IMR-90 (cell line): ENCODE measurements around the gene NEDD4L. TPM values are rescaled to one million over a fixed set of nuclear protein-coding genes. Genes with fewer than 3 reads are reported as not detected.

Source experiments
- ATAC-seq: fragments of 200-7000 bp; cut with Tn5 transposase; 2 replicates; pipeline ENCODE4 v1.9.1; 2020; ENCODE audit warnings: low read depth, mild to moderate bottlenecking, moderate library complexity
- BruUV-seq: library from RNA; stranded (reverse); fragments of 400-500 nt; replicated peaks from 2 replicates; lab custom pipeline; 2021; lab: Mats Ljungman, UMichigan
- CTCF ChIA-PET: fragments of 300-600 bp; formaldehyde crosslinking; extraction: SDS; loops from one replicate; lab custom pipeline; 2021; ENCODE audit warnings: antibody characterized with exemption; lab: Yijun Ruan, JAX
- POLR2A ChIA-PET: fragments of 300-600 bp; sonication (Branson Sonifier 250); formaldehyde crosslinking; loops from one replicate; lab custom pipeline; 2022; ENCODE audit warnings: antibody characterized with exemption; ENCODE audit not compliant: unreplicated experiment; lab: Charles Lee
- DNase-seq: peaks from one replicate; pipeline ENCODE4 v3.0.0; 2013
- H2AFZ ChIP-seq: replicated peaks from 2 replicates; pipeline ENCODE3; 2013; ENCODE audit warnings: low read length, mild to moderate bottlenecking; ENCODE audit not compliant: poor library complexity
- H2AK5ac ChIP-seq: 2 replicates; pipeline ENCODE4 v1.6.1; 2013; ENCODE audit warnings: low read depth, low read length, inconsistent platforms
- H2AK9ac ChIP-seq: replicated peaks from 2 replicates; pipeline ENCODE3; 2013; ENCODE audit warnings: mild to moderate bottlenecking, low read depth, low read length, moderate library complexity; ENCODE audit not compliant: poor library complexity
- H2BK120ac ChIP-seq: 2 replicates; pipeline ENCODE4 v1.6.1; 2013; ENCODE audit warnings: low read depth, low read length, inconsistent platforms
- H2BK15ac ChIP-seq: 3 replicates; pipeline ENCODE4 v1.6.1; 2013; ENCODE audit warnings: low read depth, low read length, inconsistent platforms
- H2BK20ac ChIP-seq: 2 replicates; pipeline ENCODE4 v1.6.1; 2013; ENCODE audit warnings: low read depth, mild to moderate bottlenecking, inconsistent platforms, low read length, moderate library complexity
- H2BK5ac ChIP-seq: 2 replicates; pipeline ENCODE4 v1.6.1; 2013; ENCODE audit warnings: mild to moderate bottlenecking, low read depth, low read length, inconsistent platforms; ENCODE audit not compliant: poor library complexity, severe bottlenecking
- H3K14ac ChIP-seq: replicated peaks from 2 replicates; pipeline ENCODE4 v1.6.1; 2013; ENCODE audit warnings: low read depth, low read length, inconsistent platforms
- H3K18ac ChIP-seq: 2 replicates; pipeline ENCODE4 v1.6.1; 2013; ENCODE audit warnings: low read depth, low read length, control low read depth
- H3K23ac ChIP-seq: 2 replicates; pipeline ENCODE4 v1.6.1; 2013; ENCODE audit warnings: low read depth, low read length, inconsistent platforms
- H3K27ac ChIP-seq: 2 replicates; pipeline ENCODE4 v1.5.1; 2013; ENCODE audit warnings: mild to moderate bottlenecking, control low read depth, low read length; ENCODE audit not compliant: insufficient read depth
- H3K27me3 ChIP-seq: 2 replicates; pipeline ENCODE4 v1.6.1; 2013; ENCODE audit warnings: low read length; ENCODE audit not compliant: control insufficient read depth, insufficient read depth
- H3K36me3 ChIP-seq: 2 replicates; pipeline ENCODE4 v1.6.1; 2013; ENCODE audit warnings: low read length, mixed read lengths; ENCODE audit not compliant: control insufficient read depth, insufficient read depth
- H3K4ac ChIP-seq: 2 replicates; pipeline ENCODE4 v1.6.1; 2013; ENCODE audit warnings: low read depth, low read length, inconsistent platforms
- H3K4me1 ChIP-seq: 2 replicates; pipeline ENCODE4 v1.6.1; 2013; ENCODE audit warnings: low read length, mixed read lengths; ENCODE audit not compliant: control insufficient read depth, insufficient read depth
- H3K4me2 ChIP-seq: 2 replicates; pipeline ENCODE4 v1.6.1; 2013; ENCODE audit warnings: low read depth, mild to moderate bottlenecking, control low read depth, low read length, moderate library complexity
- H3K4me3 ChIP-seq: 2 replicates; pipeline ENCODE4 v1.5.1; 2013; ENCODE audit warnings: low read depth, mild to moderate bottlenecking, control low read depth, low read length, moderate library complexity; ENCODE audit not compliant: insufficient read depth
- H3K56ac ChIP-seq: 2 replicates; pipeline ENCODE4 v1.6.1; 2013; ENCODE audit warnings: low read length, inconsistent platforms; ENCODE audit not compliant: insufficient read depth; ENCODE audit errors: extremely low read depth
- H3K79me1 ChIP-seq, 2 experiments: 2 replicates each; pipeline ENCODE4 v1.6.1; 2013; ENCODE audit warnings: low read length in 2 of 2, inconsistent platforms in 1 of 2, low read depth in 1 of 2
- H3K9ac ChIP-seq: 2 replicates; pipeline ENCODE4 v1.6.1; 2013; ENCODE audit warnings: low read depth, low read length, control low read depth
- H3K9me1 ChIP-seq: 2 replicates; pipeline ENCODE4 v1.6.1; 2013; ENCODE audit warnings: low read length, inconsistent platforms; ENCODE audit not compliant: insufficient read depth
- H3K9me3 ChIP-seq: 2 replicates; pipeline ENCODE4 v1.6.1; 2013; ENCODE audit warnings: low read length; ENCODE audit not compliant: control insufficient read depth, insufficient read depth
- H4K20me1 ChIP-seq: 2 replicates; pipeline ENCODE4 v1.6.1; 2013; ENCODE audit warnings: low read length, inconsistent platforms; ENCODE audit not compliant: insufficient read depth
- H4K5ac ChIP-seq: 2 replicates; pipeline ENCODE4 v1.6.1; 2013; ENCODE audit warnings: mild to moderate bottlenecking, low read depth, low read length, control low read depth
- H4K8ac ChIP-seq, 2 experiments: 2 replicates each; pipeline ENCODE4 v1.6.1; 2013; ENCODE audit warnings: low read depth in 2 of 2, low read length in 2 of 2, control low read depth in 1 of 2, inconsistent platforms in 1 of 2
- H4K91ac ChIP-seq: 2 replicates; pipeline ENCODE4 v1.6.1; 2013; ENCODE audit warnings: low read depth, low read length, inconsistent platforms; ENCODE audit not compliant: insufficient read depth
- BHLHE40 ChIP-seq: fragments of 150-350 bp; IDR thresholded peaks from 2 replicates; pipeline ENCODE4 v1.6.1; 2016; ENCODE audit warnings: mild to moderate bottlenecking, low read depth, low read length
- CEBPB ChIP-seq: IDR thresholded peaks from 2 replicates; pipeline ENCODE4 v1.6.1; 2012; ENCODE audit warnings: low read depth, low read length, improper control_type of control experiment
- CHD1 ChIP-seq: IDR thresholded peaks from 2 replicates; pipeline ENCODE4 v1.6.1; 2012; ENCODE audit warnings: low read depth, low read length, improper control_type of control experiment
- CTCF ChIP-seq: conservative IDR thresholded peaks from 2 replicates; pipeline ENCODE4 v1.5.1; 2012; ENCODE audit warnings: mild to moderate bottlenecking, low read depth, low read length, improper control_type of control experiment
- ELK1 ChIP-seq: fragments of 150-350 bp; IDR thresholded peaks from 2 replicates; pipeline ENCODE4 v1.6.1; 2016; ENCODE audit warnings: low read depth, mild to moderate bottlenecking, low read length, moderate library complexity, borderline replicate concordance
- FOS ChIP-seq: fragments of 150-350 bp; IDR thresholded peaks from 2 replicates; pipeline ENCODE4 v1.6.1; 2016; ENCODE audit warnings: low read depth, low read length
- MAFK ChIP-seq: IDR thresholded peaks from 2 replicates; pipeline ENCODE4 v1.6.1; 2012; ENCODE audit warnings: low read depth, low read length, improper control_type of control experiment
- MAZ ChIP-seq: IDR thresholded peaks from 2 replicates; pipeline ENCODE4 v1.6.1; 2012; ENCODE audit warnings: low read depth, mild to moderate bottlenecking, low read length, improper control_type of control experiment, moderate library complexity, borderline replicate concordance
- MXI1 ChIP-seq: IDR thresholded peaks from 2 replicates; pipeline ENCODE4 v1.6.1; 2012; ENCODE audit warnings: low read depth, mild to moderate bottlenecking, low read length, moderate library complexity, borderline replicate concordance
- NFE2L2 ChIP-seq: fragments of 150-350 bp; IDR thresholded peaks from 2 replicates; pipeline ENCODE4 v1.6.1; 2016; ENCODE audit warnings: low read depth, mild to moderate bottlenecking, low read length
- POLR2A ChIP-seq: IDR thresholded peaks from 2 replicates; pipeline ENCODE4 v1.6.1; 2012; ENCODE audit warnings: mild to moderate bottlenecking, low read depth, low read length
- RAD21 ChIP-seq: IDR thresholded peaks from 2 replicates; pipeline ENCODE4 v1.6.1; 2012; ENCODE audit warnings: low read length, improper control_type of control experiment
- RCOR1 ChIP-seq: IDR thresholded peaks from 2 replicates; pipeline ENCODE4 v1.6.1; 2012; ENCODE audit warnings: mild to moderate bottlenecking, low read length, improper control_type of control experiment; ENCODE audit not compliant: insufficient replicate concordance
- RFX5 ChIP-seq: IDR thresholded peaks from 2 replicates; pipeline ENCODE4 v1.8.0; 2012; ENCODE audit warnings: low read depth, mild to moderate bottlenecking, low read length, moderate library complexity
- SMC3 ChIP-seq: fragments of 150-350 bp; IDR thresholded peaks from 2 replicates; pipeline ENCODE4 v1.6.1; 2016; ENCODE audit warnings: low read depth, mild to moderate bottlenecking, antibody characterized with exemption, low read length, moderate library complexity
- USF2 ChIP-seq: fragments of 150-350 bp; IDR thresholded peaks from 2 replicates; pipeline ENCODE4 v1.6.1; 2017; ENCODE audit warnings: mild to moderate bottlenecking, antibody characterized with exemption, low read length, low read depth
- WGBS, 2 experiments: methylation state at CpG; one replicate each; pipeline versions ENCODE4 v1.1.5 to v1.1.7; 2013; ENCODE audit warnings: missing lambda C conversion rate in 2 of 2; ENCODE audit not compliant: insufficient read length in 1 of 2; ENCODE audit errors: extremely low coverage in 2 of 2; 5-methylcytosine and 5-hydroxymethylcytosine counted together
- dilution Hi-C: fragments of 300-500 bp; cut with HindIII; formaldehyde crosslinking; loops from one replicate; pipeline ENCODE4 v1.14.3; 2018; ENCODE audit warnings: low sequenced_read_pairs; ENCODE audit not compliant: unreplicated experiment
- in situ Hi-C: fragments of 300-500 bp; cut with MboI; formaldehyde crosslinking; loops from 3 replicates; pipeline ENCODE4 v1.14.3; 2019; ENCODE audit warnings: low sequenced_read_pairs, inconsistent platforms, mixed read lengths
- intact Hi-C: fragments of 100-400 bp; cut with micrococcal nuclease; formaldehyde crosslinking; loops from 2 replicates; pipeline ENCODE4 v1.10.0; 2022
- polyA plus RNA-seq, 3 experiments: library from polyadenylated mRNA; depleted of rRNA; stranded (reverse); fragments of >200 nt; gene quantifications; 2 replicates each; pipeline ENCODE4 v1.2.3, GENCODE V29; 2012; ENCODE audit warnings: low replicate concordance in 1 of 3
- total RNA-seq: library from RNA; depleted of rRNA; stranded (reverse); fragments of >200 nt; gene quantifications from 2 replicates; pipeline ENCODE4 v1.2.3, GENCODE V29; 2012

The NEDD4L gene
- total and polyA plus RNA-seq, 2 of the 4 experiments (the other 2 are of a cell fraction) = 10.0 to 10.9 TPM

- H3K56ac ChIP-seq = no peak overlapping the region
- H3K27ac ChIP-seq = no peak overlapping the region
- H4K20me1 ChIP-seq = no peaks in the 10 kb centered on the region
- no peaks in the 10 kb centered on the region for H3K27me3 ChIP-seq
- H2BK20ac ChIP-seq = no peak overlapping the region
- H3K4me1 ChIP-seq = peaks cover 3% of the 10 kb centered on the region; the same call in 1 of the 2 replicates
- H3K18ac ChIP-seq = no peak overlapping the region
- H3K9me1 ChIP-seq = 0 out of 2 replicates have a peak, but pooled peaks cover 4% of the 10 kb centered on the region
- H3K79me1 ChIP-seq = peaks cover 0 to 3% of the 10 kb centered on the region in 2 experiments; a peak in 1 of 4 replicates
- no peaks in the 10 kb centered on the region for H3K36me3 ChIP-seq
- no peak overlapping the region for H2AK5ac ChIP-seq
- H3K9me3 ChIP-seq = no peaks in the 10 kb centered on the region
- H2AK9ac ChIP-seq = no peak overlapping the region
- CTCF ChIA-PET = no interaction called here
- no peak overlapping the region for H3K4me2 ChIP-seq
- H2AFZ ChIP-seq = no peak overlapping the region
- no peak overlapping the region for H3K23ac ChIP-seq
- no peak overlapping the region for H4K8ac ChIP-seq
- H3K4me3 ChIP-seq = no peak overlapping the region
- no peak overlapping the region for H3K9ac ChIP-seq
- WGBS, 2 experiments = no CpG with 5 or more reads among the region's 1 CpG
- POLR2A ChIA-PET = interaction anchor here (0.6 kb wide), 1 partner anchor 73 kb away, joined by 3 read pairs; no protein-coding TSS in a partner anchor
- H2BK5ac ChIP-seq = no peak overlapping the region
- TF ChIP-seq CHD1 = no peak
- TF ChIP-seq USF2 = no peak
- TF ChIP-seq BHLHE40 = no peak
- TF ChIP-seq NFE2L2 = no peak
- TF ChIP-seq MAZ = no peak
- TF ChIP-seq ELK1 = no peak
- TF ChIP-seq MAFK = no peak
- TF ChIP-seq SMC3 = no peak
- no peak for TF ChIP-seq RAD21
- no peak for TF ChIP-seq CTCF
- no peak for TF ChIP-seq RFX5
- no peak for TF ChIP-seq RCOR1
- no peak for TF ChIP-seq FOS
- TF ChIP-seq CEBPB = no peak
- no peak for TF ChIP-seq POLR2A
- TF ChIP-seq MXI1 = no peak
- DNase-seq (peak; percentile 17), ATAC-seq (no peak)
- intact Hi-C loops = no loop called here
- H4K5ac ChIP-seq = no peak overlapping the region
- no peak overlapping the region for H2BK120ac ChIP-seq
- BruUV-seq = no TSS peak
- H3K14ac ChIP-seq = no peak overlapping the region
- H2BK15ac ChIP-seq = no peak overlapping the region
- in situ Hi-C loops = no loop called here
- no peak overlapping the region for H3K4ac ChIP-seq
- dilution Hi-C loops = no loop called here
- no peak overlapping the region for H4K91ac ChIP-seq
These were observed 205.7 kb downstream of the NEDD4L start for GRCh38 chr18:58249712-58250111.
